GM12875 (cell line): ENCODE results near the gene TMPRSS15.

Experiments used
- H3K4me3 ChIP-seq: one replicate; pipeline ENCODE4 v1.5.1; 2011; ENCODE audit warnings: low read depth, low read length, control low read depth
- CTCF ChIP-seq: IDR thresholded peaks from 2 replicates; pipeline ENCODE4 v1.5.1; 2011; ENCODE audit warnings: low read depth, mild to moderate bottlenecking, control low read depth, inconsistent platforms, low read length, moderate library complexity, borderline replicate concordance; ENCODE audit not compliant: insufficient read depth

The TMPRSS15 gene

GRCh38 chr21:18350216-18350615, 53.4 kb downstream of the TMPRSS15 start:
- no peak overlapping the region for H3K4me3 ChIP-seq
- no peak for TF ChIP-seq CTCF

GRCh38 chr21:18349468-18349867, 54.1 kb downstream of the TMPRSS15 start:
- no peak overlapping the region for H3K4me3 ChIP-seq
- TF ChIP-seq CTCF, result no peak

GRCh38 chr21:18340387-18340942, 63.1 kb downstream of the TMPRSS15 start:
- H3K4me3 ChIP-seq, result no peak overlapping the region
- no peak for TF ChIP-seq CTCF

- no peak overlapping the region for H3K4me3 ChIP-seq
- TF ChIP-seq CTCF, result no peak
These were observed 67.8 kb downstream of the TMPRSS15 start for GRCh38 chr21:18335651-18336236.

- TF ChIP-seq CTCF, result no peak
- no peak overlapping the region for H3K4me3 ChIP-seq
These were observed 69.5 kb downstream of the TMPRSS15 start for GRCh38 chr21:18334066-18334465.

GRCh38 chr21:18318156-18318555, 85.4 kb downstream of the TMPRSS15 start:
- TF ChIP-seq CTCF, result no peak
- H3K4me3 ChIP-seq, result no peak overlapping the region

GRCh38 chr21:18298228-18298627, 105.4 kb downstream of the TMPRSS15 start:
- no peak for TF ChIP-seq CTCF
- H3K4me3 ChIP-seq, result no peak overlapping the region
